CD4-positive, alpha-beta T cell treated with Interleukin-6 at 100 ng/mL for 8 hours (primary cell): ENCODE data around the gene C19orf73.

Experiments used
- DNase-seq: peaks from one replicate; pipeline ENCODE4 v3.0.0-alpha.2; 2020; ENCODE audit warnings: mixed read lengths, low spot score

The C19orf73 gene, protein sequence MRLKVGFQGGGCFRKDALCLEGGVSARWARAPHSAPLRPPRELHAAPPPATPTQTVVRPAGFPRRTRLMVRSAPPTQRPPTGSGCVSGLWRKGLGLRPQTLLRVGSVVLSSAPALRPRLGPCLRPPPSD

DNA sequence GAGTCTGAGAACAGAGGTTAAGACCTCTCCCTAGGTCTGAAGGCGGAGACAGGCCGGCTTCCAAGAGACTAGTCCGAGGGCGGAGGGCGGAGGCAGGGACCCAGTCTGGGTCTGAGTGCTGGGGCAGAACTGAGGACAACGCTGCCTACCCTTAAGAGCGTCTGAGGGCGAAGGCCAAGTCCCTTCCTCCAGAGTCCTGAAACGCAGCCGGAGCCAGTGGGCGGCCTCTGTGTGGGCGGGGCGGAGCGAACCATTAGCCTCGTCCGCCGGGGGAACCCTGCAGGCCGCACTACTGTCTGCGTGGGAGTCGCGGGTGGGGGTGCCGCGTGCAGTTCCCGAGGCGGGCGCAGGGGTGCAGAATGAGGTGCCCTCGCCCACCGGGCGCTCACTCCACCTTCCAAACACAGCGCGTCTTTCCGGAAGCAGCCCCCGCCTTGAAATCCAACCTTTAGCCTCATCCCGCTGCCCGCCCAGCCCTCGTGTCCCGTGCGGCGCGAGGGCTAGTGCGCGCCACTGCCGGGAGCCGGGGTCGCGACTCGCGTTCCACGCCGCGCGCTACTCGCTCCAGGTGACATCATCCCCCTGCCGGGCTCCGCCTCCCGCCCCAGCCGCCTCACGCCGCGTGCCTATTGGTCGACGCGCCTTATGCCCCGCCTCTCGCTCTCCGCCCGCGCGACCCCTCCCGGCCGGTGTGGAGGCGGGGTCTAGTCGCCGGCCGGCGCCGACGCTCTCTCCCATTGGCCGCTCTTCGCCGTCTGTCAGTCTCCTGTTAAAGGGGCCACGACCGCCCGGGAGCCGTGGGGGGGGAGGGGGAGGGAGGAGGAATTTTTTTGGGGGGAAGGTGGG lies at the start of gene C19orf73:
Gene C19orf73 (minus strand): TSS at position 579 of the 846 bp plus-strand sequence. CDS start 121 bp downstream, at position 458.
- peak; percentile 95 for DNase-seq

DNA sequence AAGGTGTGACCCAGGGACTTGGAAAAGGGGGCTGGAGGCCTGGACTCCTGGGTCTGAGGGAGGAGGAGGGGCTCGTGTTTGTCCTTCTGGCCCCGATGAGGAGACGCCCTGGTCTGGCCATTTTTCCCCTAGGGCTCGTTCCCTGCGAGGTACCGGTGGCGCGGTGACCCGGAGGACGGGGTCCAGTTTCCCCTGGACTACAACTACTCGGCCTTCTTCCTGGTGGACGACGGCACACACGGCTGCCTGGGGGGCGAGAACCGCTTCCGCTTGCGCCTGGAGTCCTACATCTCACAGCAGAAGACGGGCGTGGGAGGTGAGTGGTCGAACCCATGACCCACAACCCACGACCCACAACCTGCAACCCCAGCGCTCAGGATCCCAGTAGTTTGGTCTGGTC lies 49.5 kb upstream of the C19orf73 start:
- no peak for DNase-seq

DNA sequence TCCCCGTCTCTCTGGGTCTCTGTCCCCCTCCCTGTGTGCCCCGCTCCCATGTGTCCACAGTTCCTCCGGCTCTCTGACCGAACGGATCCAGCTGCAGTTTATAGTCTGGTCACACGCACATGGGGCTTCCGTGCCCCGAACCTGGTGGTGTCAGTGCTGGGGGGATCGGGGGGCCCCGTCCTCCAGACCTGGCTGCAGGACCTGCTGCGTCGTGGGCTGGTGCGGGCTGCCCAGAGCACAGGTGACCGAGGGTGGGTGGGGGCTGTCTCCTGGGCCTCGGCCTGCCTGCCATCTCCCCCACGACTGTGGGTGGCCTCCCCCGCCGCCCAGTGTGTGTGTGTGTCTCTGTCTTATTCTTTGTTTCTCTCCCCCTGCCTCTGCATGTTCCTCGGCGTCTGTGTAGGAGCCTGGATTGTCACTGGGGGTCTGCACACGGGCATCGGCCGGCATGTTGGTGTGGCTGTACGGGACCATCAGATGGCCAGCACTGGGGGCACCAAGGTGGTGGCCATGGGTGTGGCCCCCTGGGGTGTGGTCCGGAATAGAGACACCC lies 49.0 kb upstream of the C19orf73 start:
- no peak for DNase-seq

DNA sequence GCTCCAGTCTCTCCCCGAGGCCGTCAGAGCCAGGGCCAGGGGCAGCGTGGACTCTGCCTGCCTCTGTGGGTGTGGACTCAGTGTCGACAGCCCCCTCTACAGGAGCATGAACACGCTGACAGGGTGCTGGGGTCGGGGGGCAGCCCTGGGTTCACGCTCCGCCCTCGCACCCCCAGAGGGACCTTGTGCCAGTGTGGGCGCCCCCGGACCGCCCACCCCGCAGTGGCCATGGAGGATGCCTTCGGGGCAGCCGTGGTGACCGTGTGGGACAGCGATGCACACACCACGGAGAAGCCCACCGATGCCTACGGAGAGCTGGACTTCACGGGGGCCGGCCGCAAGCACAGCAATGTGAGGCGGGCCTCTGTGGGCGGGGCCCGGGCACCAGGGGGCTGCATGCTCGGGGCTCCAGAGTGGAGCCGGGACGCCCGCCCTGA lies 46.9 kb upstream of the C19orf73 start:
- no peak for DNase-seq

DNA sequence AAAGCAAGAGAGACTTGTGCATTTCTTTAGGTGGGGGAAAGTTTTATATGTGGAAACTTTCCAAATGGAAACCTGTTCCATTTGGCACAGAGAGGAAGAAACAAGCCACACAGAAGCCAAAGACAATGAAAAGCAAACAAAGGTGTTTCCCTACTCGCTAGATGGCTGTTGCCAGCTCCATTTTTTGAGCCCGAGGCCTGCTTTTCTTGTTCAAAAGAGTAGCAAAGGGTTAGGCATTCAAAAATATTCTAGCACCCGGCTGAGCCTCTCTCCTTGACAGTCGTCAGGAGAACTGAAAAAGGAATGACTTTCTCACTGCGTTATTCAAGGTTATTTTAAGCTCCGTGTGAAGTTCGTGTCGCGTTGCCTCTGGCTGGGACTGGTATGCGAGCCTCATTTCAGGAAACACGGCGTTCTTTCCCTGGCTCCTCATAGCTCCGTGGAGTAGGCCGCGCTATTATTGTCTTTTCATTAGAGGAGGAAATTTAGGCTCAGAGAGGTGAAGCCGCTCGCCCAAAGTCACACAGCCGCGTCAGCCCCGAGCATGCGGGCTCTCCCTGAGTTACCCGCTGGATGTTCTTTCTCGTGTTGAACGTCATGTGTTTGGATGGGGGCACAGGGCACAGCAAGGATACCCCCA lies 46.3 kb upstream of the C19orf73 start:
- no peak for DNase-seq

DNA sequence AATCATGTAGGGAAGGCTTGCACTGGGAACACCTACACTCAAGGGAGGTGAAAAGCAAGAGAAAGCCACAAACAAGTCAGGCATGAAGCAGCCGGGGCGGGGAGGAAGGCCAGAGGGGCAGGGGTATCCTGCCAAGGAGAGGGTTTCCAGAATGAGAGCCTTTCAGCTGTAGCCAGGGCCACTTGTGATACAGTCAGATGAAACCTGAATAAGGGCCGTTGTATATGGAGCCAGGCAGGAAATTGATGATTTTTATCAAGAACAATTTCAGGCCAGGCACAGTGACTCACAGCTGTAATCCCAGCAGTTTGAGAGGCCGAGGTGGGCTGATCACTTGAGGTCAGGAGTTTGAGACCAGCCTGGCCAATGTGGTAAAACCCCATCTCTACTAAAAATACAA lies 43.0 kb upstream of the C19orf73 start:
- no peak for DNase-seq

DNA sequence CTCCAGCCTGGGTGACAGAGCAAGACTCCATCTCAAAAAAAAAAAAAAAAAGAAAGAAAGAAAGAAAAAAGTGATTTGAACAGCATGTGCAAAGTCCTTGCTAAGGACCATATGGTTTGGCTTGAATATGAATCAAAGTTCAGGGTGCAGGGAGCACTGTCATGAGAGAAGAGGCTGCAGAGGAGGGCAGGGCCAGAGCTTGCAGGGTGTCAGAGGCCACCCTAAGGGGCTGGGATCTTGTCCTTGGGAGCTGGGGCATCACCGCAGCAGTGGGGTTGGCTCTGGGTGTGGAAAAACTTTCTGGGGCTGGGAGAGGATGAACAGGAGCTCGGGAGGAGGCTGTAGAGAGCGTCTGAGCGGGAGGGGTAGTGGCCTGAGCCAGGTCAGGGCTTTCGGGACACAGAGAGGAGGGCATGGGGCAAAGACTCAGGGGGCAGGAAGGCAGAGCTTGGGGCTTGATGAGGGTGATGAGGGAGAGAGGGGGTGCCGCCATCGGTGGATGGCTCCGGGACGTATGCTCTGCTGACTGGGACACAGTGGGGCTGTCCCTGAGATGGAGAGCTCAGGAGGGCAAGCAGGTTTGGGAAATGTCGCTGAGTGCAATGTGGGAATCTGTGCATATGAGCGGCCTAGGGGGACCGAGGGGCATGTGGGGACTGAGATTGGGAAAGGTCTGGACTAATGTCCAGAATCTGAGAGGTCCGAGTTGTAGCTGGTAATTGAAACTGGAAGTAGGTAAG lies 41.7 kb upstream of the C19orf73 start:
- DNase-seq, result no peak

DNA sequence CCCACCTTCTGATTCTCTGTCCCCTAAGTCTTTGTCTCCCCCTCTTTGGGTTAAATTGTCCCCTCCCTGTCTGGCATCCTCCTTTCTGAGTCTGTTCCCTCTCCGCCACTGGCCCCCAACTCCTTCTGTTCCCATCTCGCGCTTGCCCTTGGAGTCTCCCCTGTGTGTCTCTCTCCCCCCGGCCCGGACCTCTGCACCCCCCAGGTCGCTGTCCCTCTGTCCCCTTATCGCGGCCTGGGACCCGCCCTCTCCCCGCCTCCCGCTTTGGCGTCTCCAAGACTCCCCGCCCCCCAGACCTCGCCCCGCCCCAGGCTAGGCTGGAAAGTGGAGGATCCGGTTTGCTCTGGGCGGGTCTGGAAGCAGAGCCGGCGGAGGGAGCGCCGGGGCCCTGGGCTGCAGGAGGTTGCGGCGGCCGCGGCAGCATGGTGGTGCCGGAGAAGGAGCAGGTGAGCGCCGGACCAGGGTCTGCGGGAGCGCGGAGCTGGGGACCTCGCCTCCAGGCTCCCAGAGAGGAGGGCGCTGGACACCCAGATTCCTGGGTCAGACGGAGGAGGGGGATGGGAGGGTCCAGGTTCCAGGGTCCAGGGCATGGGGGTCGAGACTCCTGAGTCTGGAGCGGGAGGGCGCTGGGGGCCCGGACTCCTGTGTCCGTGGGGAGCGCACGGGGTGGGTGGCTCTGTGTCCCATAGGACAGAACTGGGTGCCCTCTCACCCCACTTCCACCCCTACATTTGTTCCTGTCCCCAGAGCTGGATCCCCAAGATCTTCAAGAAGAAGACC lies 38.7 kb upstream of the C19orf73 start, which contains the start of gene TRPM4:
Gene TRPM4 (plus strand): TSS at position 348 of the 780 bp plus-strand sequence. CDS start 75 bp downstream, at position 423.
- peak; percentile 16 for DNase-seq

DNA sequence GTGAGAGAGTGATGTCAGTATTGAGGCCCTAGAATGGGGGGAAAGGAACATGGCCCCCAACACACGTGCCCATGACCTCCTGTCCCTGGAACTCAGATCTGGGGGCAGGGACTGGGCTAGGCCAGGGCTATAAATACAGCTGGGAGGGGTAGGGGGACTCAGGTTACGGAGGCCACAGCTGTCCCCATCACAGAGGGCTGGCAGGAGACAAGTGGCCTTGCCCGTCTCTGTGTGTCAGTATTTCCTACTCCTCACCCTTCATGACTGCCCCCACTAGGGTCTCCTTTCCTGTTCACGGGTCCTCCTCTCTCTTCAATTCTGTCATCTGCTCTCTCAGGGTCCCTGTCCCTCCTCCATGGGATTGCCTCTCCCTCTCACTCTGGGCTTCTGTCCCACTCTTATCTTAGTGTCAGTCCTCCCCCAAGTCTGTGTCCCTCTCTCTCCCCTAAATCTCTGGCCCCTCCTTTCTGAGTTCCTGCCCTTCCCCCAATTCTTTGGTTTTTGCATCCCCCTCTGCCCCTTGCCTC lies 36.9 kb upstream of the C19orf73 start:
- no peak for DNase-seq

DNA sequence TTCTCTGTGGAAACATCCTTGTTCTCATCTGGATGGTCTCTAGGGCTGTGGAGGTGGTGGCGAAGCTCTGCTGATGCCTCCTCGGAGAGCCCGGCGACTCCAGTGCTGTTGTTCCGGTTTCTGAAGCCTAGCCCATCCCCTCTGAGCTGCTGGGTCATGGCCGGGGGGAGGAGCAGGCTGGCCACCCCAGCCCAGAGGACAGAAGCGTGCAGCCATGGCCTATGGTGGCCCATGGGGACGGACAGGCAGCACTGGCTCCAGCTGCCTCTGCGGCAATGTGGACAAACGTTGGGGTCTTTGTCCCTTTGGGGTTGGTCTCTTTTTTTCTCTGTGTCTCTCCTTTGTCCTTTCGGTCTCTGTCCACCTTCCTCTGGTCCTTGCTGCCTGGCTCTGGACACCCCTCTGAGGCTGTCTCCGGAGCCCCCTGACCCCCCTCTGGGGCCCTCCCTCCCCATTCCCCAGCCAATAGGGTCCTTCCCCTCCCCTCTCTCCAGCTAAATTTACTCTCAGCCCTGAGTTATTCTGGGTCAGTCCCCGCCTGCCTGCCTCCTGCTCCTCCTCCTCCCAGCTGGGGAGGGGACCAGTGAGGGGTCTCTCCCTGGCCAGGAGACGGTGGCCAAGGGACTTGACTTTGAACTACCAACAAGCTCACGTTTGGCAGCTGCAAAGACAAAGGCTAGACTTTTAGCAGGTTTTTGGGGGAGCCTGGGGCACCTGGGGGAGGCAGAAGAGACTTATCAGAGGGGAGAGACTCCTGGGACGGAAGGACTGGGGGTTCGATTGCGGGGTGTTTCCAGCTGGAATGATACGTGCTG lies 36.3 kb upstream of the C19orf73 start, which contains the start of gene HRC:
Gene HRC (minus strand): TSS at position 392 of the 815 bp plus-strand sequence. CDS start 159 bp downstream, at position 233.
- DNase-seq, result no peak

DNA sequence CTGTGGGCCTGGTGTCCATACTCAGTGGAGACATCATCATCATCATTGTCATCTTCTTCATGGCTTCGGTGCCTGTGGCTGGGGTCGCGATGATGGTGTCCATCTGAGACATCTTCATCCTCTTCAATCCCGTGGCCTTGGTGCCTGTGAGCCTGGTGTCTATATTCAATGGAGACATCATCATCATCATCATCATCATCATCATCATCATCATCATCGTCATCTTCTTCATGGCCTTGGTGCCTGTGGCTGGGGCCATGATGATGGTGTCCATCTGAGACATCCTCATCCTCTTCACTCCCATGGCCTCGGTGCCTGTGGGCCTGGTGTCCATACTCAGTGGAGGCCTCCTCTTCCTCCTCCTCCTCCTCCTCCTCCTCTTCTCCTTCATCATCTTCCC lies 35.3 kb upstream of the C19orf73 start:
- no peak for DNase-seq

DNA sequence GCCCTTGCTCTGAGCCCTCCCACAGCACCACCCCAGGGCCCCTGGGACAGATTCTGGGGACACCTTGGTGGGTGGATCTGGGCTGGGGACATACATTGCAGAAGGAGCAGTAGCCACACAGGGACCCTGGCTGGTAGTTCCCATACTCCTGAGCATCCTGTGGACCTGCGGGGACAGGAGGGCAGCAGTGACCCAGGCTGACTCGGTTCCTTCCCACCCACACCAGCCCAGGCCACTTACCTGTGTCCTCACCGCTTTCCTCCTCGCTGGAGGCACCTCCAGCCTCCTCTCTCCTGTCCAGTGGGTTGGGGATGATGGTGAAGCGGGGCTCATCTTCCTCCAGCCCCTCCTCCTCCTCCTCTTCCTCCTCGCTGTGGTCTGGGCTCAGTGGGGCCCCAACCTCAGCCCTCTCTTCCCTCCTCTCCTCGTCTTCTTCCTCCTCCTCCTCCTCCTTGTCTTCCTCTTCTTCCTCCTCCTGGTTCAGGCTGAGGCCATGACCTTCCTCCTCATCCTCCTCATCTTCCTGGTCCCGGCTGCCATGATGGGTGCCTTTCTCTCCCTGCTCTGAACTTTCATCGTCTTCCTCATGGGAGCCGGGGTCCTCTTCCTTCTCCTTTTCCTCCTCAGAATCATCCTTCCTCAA lies 34.3 kb upstream of the C19orf73 start:
- no peak for DNase-seq

DNA sequence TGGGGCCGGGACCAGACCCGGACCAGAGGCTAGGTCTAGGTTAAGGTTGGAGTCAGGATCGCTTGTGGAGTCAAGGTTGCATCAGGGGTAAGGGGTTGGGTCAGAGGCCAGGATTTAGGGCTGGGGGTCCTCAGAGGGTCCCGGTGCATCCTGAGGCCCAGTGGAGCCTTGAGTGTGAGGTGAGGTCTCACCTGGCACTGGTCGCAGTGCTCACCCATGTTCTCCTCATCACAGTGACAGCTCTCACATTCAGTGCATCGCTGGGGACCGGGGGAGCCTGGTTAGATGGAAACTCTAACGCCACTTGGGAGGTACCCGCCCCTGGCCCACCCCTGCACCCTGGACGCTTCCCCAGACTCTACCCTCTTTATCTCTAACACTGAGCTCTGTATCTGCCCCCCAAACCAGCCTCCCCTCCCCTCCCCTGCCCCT lies 33.2 kb upstream of the C19orf73 start:
- no peak for DNase-seq

DNA sequence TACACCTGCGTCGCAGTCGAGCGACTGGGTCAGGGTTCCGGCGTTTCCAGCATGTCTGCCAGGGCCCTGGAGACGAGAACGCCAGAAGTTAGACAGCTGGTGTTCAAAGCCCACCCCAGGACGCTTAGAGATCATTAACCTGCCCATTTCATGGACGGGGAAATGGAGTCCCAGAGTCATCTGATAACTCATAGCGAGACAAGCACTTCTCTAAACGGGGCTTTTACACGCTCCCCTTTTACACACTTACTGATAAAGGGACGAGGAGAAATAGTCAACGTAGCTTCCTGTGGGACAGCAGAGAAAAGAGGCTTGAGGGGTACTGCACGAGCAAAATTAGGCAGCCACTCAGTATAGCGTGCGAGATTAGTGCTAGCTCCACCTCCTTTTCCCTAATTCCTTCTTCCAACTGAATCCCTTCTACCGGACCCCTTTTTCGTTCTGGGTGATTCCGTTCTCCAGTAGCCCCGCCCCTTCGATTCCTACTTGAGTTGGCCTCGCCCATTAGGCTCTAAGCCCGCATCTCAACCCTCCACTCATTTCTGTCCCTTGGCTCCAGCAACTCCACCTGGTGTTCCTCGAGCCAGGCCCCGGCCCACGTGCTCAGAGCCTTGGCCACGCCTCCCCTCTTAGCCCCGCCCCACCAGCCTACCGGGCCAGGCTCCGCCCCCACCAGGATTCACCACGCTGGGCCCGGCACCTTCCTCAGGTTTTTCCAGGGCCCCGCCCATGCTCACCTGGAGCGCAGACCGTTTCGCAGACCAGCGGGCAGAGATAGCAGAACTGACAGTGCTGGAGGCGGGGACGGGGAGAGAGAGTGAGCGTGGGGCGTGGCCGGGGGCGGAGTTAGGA lies 32.5 kb upstream of the C19orf73 start:
- no peak for DNase-seq

DNA sequence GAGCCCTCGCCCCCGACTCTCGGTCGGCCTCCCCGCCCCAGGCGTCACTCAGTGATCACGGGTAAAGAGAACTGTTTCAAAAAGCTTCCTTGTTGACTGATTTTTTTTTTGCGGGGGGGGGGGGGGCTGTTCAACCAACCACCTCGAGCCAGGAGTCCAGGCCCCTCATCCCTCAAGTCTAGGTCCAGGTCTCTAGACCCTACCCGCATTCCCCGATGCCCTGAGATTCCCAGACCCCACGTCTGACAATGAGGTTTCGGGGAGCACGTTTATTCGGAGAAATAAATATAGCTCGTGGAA lies 32.0 kb upstream of the C19orf73 start:
- no peak for DNase-seq

DNA sequence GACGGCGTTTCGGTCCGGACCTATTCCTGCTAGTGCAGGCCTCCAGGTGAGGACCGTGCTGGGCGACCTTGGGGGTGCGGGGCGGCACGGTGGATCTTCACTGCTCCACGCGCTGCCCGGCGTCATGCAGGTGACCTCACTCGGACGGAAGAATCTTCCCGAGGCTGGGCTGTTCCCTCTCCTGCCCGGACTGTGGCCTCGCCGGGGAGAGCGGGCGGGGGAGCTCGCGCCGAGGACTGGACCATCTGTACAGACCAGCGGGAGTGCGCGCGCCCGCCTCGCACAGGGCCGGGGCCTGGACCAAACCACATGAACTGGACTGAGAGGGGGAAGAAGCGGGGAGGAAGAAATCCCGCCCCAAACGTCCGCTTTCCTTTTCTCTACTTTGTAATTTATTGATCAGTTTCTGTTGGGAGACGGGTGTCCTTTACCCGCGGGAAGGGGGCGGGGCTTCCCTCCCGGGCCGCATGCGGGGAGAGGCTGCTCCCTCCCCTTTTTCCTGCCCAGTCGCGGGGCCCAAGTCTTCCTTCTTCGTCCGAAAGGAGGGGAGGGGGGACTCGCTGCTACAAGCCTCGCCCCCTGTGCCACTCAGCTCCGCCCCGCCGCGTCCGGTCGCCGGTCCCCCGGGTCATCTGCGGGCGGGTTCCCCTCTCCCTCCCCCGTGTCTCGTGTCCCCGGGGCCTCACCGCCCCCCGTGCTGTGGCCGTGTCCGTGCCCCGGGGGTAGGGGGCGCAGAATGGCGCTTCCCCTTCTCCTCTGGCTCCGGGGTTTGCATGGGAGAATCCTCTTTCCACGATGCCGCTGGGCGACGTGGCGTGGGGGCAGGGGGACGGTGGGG lies 31.4 kb upstream of the C19orf73 start:
- peak; percentile 30 for DNase-seq

DNA sequence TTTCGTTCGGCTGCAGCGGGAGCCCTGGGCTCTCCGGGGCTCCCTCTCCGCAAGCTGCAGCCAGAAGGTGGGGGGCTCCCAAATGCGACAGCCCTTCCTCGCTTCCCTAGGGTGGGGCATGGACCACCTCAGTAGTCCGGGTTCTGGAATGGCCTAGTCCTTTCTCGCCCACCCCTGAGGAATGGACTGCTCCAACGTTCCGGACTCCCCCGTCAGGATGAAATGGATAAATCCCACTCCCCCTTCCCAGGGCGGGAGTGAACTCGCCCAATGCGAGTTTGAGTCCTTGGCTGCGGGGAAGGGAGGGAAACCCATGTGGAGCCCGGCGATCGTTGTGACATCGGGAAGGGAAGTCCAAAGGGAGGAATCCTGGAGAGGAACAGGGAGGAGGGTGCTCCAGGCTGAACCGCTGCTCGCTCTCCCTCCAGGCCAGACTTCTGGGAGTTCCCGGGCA lies 30.7 kb upstream of the C19orf73 start:
- no peak for DNase-seq
